HepG2 (cell line): Measurements from ENCODE around the gene SERINC2.

ENCODE experiments used
- CEBPB ChIP-seq: IDR thresholded peaks from 2 replicates; pipeline ENCODE4 v1.6.1; 2011; ENCODE audit warnings: low read depth, low read length, improper control_type of control experiment, borderline replicate concordance
- MTF2 ChIP-seq: sonication (generic); formaldehyde crosslinking; IDR thresholded peaks from 2 replicates; pipeline ENCODE4 v1.5.0; 2020; ENCODE audit warnings: missing genetic modification reagents, borderline replicate concordance
- PCBP1 ChIP-seq: fragments of 200-400 bp; formaldehyde crosslinking; IDR thresholded peaks from 2 replicates; pipeline ENCODE4 v1.6.1; 2017; ENCODE audit warnings: mild to moderate bottlenecking, low read depth, low read length, borderline replicate concordance
- POLR2AphosphoS5 ChIP-seq: IDR thresholded peaks from 2 replicates; pipeline ENCODE4 v1.6.1; 2012; ENCODE audit warnings: low read depth, low read length
- ZNF383 ChIP-seq: sonication (generic); formaldehyde crosslinking; IDR thresholded peaks from 2 replicates; pipeline ENCODE4 v1.4.0; 2020; ENCODE audit warnings: missing genetic modification reagents, mild to moderate bottlenecking, borderline replicate concordance
- TF ChIP-seq, protein P1 (sequence below): sonication (generic); formaldehyde crosslinking; IDR thresholded peaks from 2 replicates; pipeline ENCODE4 v1.5.0; 2020; ENCODE audit warnings: mild to moderate bottlenecking, missing genetic modification reagents, moderate library complexity
- TF ChIP-seq, protein P2 (sequence below): sonication (generic); formaldehyde crosslinking; IDR thresholded peaks from 2 replicates; pipeline ENCODE4 v1.8.1; 2023; ENCODE audit warnings: mild to moderate bottlenecking, moderate library complexity, missing genetic modification reagents

GRCh38 chr1:31366796-31367195 is 46.2 kb upstream of the SERINC2 start:
- TF ChIP-seq, protein P1, sequence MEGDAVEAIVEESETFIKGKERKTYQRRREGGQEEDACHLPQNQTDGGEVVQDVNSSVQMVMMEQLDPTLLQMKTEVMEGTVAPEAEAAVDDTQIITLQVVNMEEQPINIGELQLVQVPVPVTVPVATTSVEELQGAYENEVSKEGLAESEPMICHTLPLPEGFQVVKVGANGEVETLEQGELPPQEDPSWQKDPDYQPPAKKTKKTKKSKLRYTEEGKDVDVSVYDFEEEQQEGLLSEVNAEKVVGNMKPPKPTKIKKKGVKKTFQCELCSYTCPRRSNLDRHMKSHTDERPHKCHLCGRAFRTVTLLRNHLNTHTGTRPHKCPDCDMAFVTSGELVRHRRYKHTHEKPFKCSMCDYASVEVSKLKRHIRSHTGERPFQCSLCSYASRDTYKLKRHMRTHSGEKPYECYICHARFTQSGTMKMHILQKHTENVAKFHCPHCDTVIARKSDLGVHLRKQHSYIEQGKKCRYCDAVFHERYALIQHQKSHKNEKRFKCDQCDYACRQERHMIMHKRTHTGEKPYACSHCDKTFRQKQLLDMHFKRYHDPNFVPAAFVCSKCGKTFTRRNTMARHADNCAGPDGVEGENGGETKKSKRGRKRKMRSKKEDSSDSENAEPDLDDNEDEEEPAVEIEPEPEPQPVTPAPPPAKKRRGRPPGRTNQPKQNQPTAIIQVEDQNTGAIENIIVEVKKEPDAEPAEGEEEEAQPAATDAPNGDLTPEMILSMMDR (CRISPR knock-in tag): no peak
- TF ChIP-seq PCBP1 (no peak), CEBPB (no peak), MTF2 (no peak), ZNF383 (no peak), POLR2AphosphoS5 (no peak)
- TF ChIP-seq, protein P2, sequence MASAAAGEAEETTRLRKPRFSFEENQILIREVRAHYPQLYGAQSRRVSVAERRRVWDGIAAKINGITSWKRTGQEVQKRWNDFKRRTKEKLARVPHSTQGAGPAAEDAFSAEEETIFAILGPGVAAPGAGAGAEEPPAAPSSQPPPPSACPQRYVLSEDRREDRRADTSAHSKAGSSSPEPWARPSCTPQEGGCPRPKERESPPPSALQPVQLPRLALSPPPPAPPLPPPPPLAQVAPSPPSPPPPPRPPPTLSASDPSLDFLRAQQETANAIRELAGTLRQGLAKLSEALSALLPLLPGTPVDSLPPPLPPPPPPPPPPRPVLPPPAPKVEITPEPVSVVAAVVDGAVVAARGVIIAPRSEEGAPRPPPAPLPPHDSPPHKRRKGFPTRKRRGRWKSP: no peak
